ENCODE measurements around the gene SPEF1.
A peak's percentile ranks its signal among the peaks of the same experiment; 100 is the strongest.

The SPEF1 gene

GRCh38 chr20:3771552-3772058 is 9.6 kb downstream of the SPEF1 start:
- H3K4me3 ChIP-seq (replicated peaks in 1 of 2; ENCODE audit: low read depth in 2 of 2, low read length in 2 of 2) = no peak overlapping the region
- no peak for DNase-seq (ENCODE audit: low read depth in 2 of 2)
- no peak for TF ChIP-seq CTCF (IDR thresholded peaks at IDR 0.05; ENCODE audit: low read depth, low read length)

- peak overlapping the region; percentile 70 to 78 for H3K4me3 ChIP-seq (replicated peaks in 1 of 2; ENCODE audit: low read depth in 2 of 2, low read length in 2 of 2)
- peak; percentile 43 for TF ChIP-seq CTCF (IDR thresholded peaks at IDR 0.05; ENCODE audit: low read depth, low read length)
- DNase-seq (ENCODE audit: low read depth in 2 of 2) = peak; percentile 76 to 79
Measured at GRCh38 chr20:3768342-3769130, 12.7 kb downstream of the SPEF1 start.

GRCh38 chr20:3767427-3768341 is 13.6 kb downstream of the SPEF1 start, which contains the start of gene ADISSP:
ADISSP (minus strand) TSS chr20:3767753; CDS start chr20:3760100, 7,653 bp downstream.
- no peak for TF ChIP-seq CTCF (IDR thresholded peaks at IDR 0.05; ENCODE audit: low read depth, low read length)
- peak within 1 kb of the TSS; percentile 73 to 78 for H3K4me3 ChIP-seq (replicated peaks in 1 of 2; ENCODE audit: low read depth in 2 of 2, low read length in 2 of 2)
- DNase-seq (ENCODE audit: low read depth in 2 of 2) = peak; percentile 98 to 99

- no peak for TF ChIP-seq CTCF (IDR thresholded peaks at IDR 0.05; ENCODE audit: low read depth, low read length)
- DNase-seq (ENCODE audit: low read depth in 2 of 2) = no peak
- H3K4me3 ChIP-seq (replicated peaks in 1 of 2; ENCODE audit: low read depth in 2 of 2, low read length in 2 of 2) = peak overlapping the region; percentile 73 to 78
Measured at GRCh38 chr20:3767110-3767426, 14.2 kb downstream of the SPEF1 start.

GRCh38 chr20:3766422-3767109 is 14.7 kb downstream of the SPEF1 start:
- no peak for DNase-seq (ENCODE audit: low read depth in 2 of 2)
- TF ChIP-seq CTCF (IDR thresholded peaks at IDR 0.05; ENCODE audit: low read depth, low read length) = no peak
- peak overlapping the region; percentile 73 to 78 for H3K4me3 ChIP-seq (replicated peaks in 1 of 2; ENCODE audit: low read depth in 2 of 2, low read length in 2 of 2)

- TF ChIP-seq CTCF (IDR thresholded peaks at IDR 0.05; ENCODE audit: low read depth, low read length) = no peak
- DNase-seq (ENCODE audit: low read depth in 2 of 2) = no peak
- no peak overlapping the region for H3K4me3 ChIP-seq (replicated peaks in 1 of 2; ENCODE audit: low read depth in 2 of 2, low read length in 2 of 2)
Measured at GRCh38 chr20:3765171-3765882, 15.9 kb downstream of the SPEF1 start.

Data from cardiac fibroblast (primary cell).